NT2/D1 (cell line): Measurements from ENCODE around the gene TIGAR.
A peak's percentile ranks its signal among the peaks of the same experiment; 100 is the strongest.

Source experiments
- DNase-seq: peaks from one replicate; pipeline ENCODE4 v3.0.0-alpha.2; 2011; ENCODE audit warnings: low read depth, low spot score
- H3K27me3 ChIP-seq: 2 replicates; pipeline ENCODE4 v1.6.0; 2011; ENCODE audit warnings: mild to moderate bottlenecking; ENCODE audit not compliant: insufficient read length, insufficient read depth
- H3K36me3 ChIP-seq: 2 replicates; pipeline ENCODE4 v1.6.1; 2011; ENCODE audit warnings: mild to moderate bottlenecking, low read length, mixed read lengths; ENCODE audit not compliant: insufficient read depth, insufficient read length
- H3K4me1 ChIP-seq: 2 replicates; pipeline ENCODE4 v1.5.1; 2011; ENCODE audit not compliant: insufficient read depth, insufficient read length
- H3K4me3 ChIP-seq: 2 replicates; pipeline ENCODE4 v1.5.1; 2011; ENCODE audit warnings: low read depth; ENCODE audit not compliant: insufficient read length
- H3K9ac ChIP-seq: 2 replicates; pipeline ENCODE4 v1.6.0; 2011; ENCODE audit warnings: low read depth; ENCODE audit not compliant: insufficient read length
- H3K9me3 ChIP-seq: 2 replicates; pipeline ENCODE4 v1.5.1; 2011; ENCODE audit warnings: mild to moderate bottlenecking, low read length; ENCODE audit not compliant: insufficient read depth
- SUZ12 ChIP-seq: IDR thresholded peaks from 2 replicates; pipeline ENCODE4 v1.6.1; 2011; ENCODE audit not compliant: insufficient read length, insufficient read depth; ENCODE audit errors: extremely low read depth
- YY1 ChIP-seq: IDR thresholded peaks from 2 replicates; pipeline ENCODE4 v1.6.1; 2011; ENCODE audit not compliant: insufficient read length, insufficient read depth
- ZNF274 ChIP-seq: IDR thresholded peaks from 2 replicates; pipeline ENCODE4 v1.6.1; 2011; ENCODE audit warnings: mild to moderate bottlenecking, low read depth, low read length

The TIGAR gene

DNA sequence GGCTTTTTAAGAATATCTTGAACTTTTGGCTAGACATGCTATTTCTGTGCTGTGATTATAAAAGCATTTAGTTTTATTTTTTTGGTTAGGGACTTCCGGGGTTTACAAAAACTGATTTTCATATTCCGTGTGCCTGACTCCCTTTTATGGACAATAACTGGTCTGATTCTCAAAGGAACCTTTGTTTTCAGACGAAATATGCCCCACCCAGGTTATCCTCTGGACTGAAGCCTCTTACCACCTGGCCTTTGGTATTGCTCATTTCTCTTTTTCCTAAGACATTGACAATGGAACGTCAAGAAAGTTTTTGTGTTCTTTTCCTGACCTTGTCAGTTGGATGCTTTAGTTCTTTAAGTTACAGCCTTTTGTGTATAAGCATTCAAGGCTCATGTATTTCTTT, 10.8 kb downstream of the TIGAR start:
- H3K36me3 ChIP-seq, result peaks cover 75% of the 10 kb centered on the region
- no peak for DNase-seq
- TF ChIP-seq ZNF274 (no peak), SUZ12 (no peak), YY1 (no peak)
- H3K9me3 ChIP-seq, result no peaks in the 10 kb centered on the region
- no peak overlapping the region for H3K9ac ChIP-seq
- no peak overlapping the region for H3K4me3 ChIP-seq
- H3K4me1 ChIP-seq, result no peaks in the 10 kb centered on the region
- no peaks in the 10 kb centered on the region for H3K27me3 ChIP-seq

DNA sequence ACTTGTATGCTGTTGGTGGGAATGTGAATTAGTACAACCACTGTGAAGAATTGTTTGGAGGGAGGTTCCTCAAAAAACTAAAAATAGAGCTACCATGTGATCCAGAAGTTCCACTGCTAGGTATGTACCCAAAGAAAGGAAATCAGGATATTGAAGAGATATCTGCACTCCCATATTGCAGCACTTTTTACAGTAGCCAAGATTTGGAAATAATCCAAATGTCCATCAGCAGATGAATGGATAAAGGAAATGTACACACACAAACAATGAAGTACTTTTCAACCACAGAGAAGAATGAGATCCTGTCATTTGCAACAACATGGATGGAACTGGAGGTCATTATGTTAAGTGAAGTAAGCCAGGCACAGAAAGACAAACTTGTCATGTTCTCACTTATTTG, 25.9 kb downstream of the TIGAR start:
- TF ChIP-seq ZNF274, result no peak
- TF ChIP-seq YY1, result no peak
- no peak for TF ChIP-seq SUZ12
- H3K36me3 ChIP-seq, result peaks cover 50% of the 10 kb centered on the region
- H3K9ac ChIP-seq, result no peak overlapping the region
- no peaks in the 10 kb centered on the region for H3K27me3 ChIP-seq
- no peak overlapping the region for H3K4me3 ChIP-seq
- no peaks in the 10 kb centered on the region for H3K4me1 ChIP-seq
- no peaks in the 10 kb centered on the region for H3K9me3 ChIP-seq
- DNase-seq, result no peak

DNA sequence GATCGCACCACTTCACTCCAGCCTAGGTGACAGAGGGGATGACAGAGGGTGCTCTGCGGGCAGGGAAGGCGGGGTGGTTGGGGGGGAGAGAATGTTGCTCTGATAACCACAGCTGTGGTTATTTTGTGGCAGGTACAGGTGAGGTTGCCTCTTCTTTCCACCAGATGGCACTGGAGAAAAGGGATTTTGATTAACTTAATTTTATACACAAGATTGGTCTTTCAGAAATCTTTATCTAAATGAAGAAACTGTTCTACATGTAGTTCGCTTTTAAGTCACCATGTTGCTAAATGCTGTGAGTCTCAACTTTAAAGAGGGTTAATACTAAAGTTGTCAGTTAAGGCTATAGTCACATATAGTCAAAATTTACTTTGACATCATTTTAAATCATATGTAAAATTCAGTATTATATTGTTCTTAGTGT, 32.8 kb downstream of the TIGAR start:
- Histone ChIP-seq H3K9me3 (no peaks in the 10 kb centered on the region), H3K36me3 (peaks cover 63% of the 10 kb centered on the region), H3K9ac (no peak overlapping the region), H3K4me3 (no peak overlapping the region), H3K27me3 (no peaks in the 10 kb centered on the region), H3K4me1 (peaks cover 4% of the 10 kb centered on the region)
- TF ChIP-seq YY1 (no peak), SUZ12 (no peak), ZNF274 (no peak)
- DNase-seq, result peak; percentile 43

DNA sequence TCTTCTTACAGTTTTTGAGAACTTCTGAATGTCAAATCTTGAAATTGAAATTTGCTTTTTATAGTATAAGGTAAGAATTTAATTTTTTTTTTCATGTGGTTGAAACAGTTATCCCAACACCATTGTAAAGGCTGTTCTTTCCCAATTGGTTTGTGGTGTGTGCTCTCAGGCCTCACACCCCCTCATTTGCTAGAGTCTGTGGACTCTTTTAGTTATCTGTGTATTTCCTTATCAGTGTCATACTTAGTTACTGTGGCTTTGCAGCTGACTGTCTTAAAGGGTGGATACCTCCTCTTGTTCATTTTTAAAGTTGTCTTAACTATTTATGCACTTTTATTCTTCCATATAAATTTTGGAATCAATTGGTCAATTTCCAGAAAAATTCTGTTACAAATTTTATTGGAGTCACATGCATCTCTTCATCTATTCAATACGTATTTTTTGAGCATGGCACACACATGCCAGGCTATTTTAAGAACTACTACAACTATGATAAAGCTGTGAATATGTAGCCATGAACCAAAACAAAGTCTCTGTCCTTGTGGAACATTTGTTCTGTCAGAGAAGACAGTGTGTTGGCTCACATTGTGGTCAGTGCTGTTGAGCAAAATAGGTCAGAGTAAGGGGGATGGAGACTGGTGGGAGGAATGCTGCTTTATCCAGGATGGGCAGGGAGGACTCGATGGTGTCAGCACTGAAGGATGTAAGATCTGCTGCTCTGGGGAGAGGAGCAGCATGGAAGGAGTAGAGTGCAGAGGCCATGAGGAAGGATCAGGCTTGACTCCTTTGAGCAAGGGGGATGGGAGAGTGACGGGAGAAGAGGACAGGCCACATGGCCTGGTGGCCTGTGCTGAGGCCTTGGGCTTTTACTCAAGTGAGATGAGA, 34.4 kb downstream of the TIGAR start:
- Histone ChIP-seq H3K36me3 (peaks cover 49% of the 10 kb centered on the region), H3K4me1 (peaks cover 4% of the 10 kb centered on the region), H3K27me3 (no peaks in the 10 kb centered on the region), H3K9me3 (peaks cover 10% of the 10 kb centered on the region), H3K4me3 (no peak overlapping the region), H3K9ac (no peak overlapping the region)
- no peak for DNase-seq
- TF ChIP-seq SUZ12 (no peak), YY1 (no peak), ZNF274 (no peak)

DNA sequence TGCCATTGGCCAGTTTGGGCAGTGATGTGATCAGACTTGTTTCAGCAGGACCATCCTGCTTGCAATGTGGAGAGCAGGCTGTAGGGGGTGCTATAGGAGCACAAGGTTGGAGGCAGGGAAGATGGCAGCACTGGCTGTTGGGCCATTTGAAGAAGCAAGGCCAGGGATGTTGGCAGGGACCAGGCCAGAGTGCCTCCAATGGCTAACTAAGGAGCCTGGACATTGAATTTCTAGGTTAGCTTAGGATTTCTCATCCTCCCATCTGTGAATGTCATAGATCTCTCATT, 35.0 kb downstream of the TIGAR start:
- peaks cover 4% of the 10 kb centered on the region for H3K4me1 ChIP-seq
- DNase-seq, result peak; percentile 99
- TF ChIP-seq ZNF274 (no peak), YY1 (peak; percentile 57)
- peaks cover 43% of the 10 kb centered on the region for H3K36me3 ChIP-seq
- no peak overlapping the region for H3K4me3 ChIP-seq
- H3K9me3 ChIP-seq, result peaks cover 10% of the 10 kb centered on the region
- no peak overlapping the region for H3K9ac ChIP-seq
- no peaks in the 10 kb centered on the region for H3K27me3 ChIP-seq

DNA sequence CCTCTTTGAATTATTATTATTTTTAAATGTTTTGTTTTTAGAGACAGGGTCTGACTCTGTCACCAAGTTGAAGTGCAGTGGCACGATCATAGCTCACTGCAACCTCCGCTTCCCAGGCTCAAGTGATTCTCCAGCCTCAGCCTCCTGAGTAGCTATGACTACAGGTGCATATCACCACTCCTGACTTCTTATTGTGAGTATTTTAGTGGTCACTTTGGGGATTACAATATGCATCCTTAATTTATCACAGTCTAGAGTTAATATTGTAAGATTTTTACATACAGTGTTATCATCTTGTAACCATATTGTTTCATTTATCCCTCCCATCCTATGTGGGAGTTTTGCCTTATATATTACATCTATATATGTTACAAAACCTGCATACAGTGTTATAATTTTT, 45.1 kb downstream of the TIGAR start:
- no peaks in the 10 kb centered on the region for H3K36me3 ChIP-seq
- no peaks in the 10 kb centered on the region for H3K27me3 ChIP-seq
- no peak for DNase-seq
- no peaks in the 10 kb centered on the region for H3K9me3 ChIP-seq
- H3K4me1 ChIP-seq, result no peaks in the 10 kb centered on the region
- no peak overlapping the region for H3K4me3 ChIP-seq
- no peak for TF ChIP-seq YY1
- no peak for TF ChIP-seq SUZ12
- TF ChIP-seq ZNF274, result no peak
- H3K9ac ChIP-seq, result no peak overlapping the region

DNA sequence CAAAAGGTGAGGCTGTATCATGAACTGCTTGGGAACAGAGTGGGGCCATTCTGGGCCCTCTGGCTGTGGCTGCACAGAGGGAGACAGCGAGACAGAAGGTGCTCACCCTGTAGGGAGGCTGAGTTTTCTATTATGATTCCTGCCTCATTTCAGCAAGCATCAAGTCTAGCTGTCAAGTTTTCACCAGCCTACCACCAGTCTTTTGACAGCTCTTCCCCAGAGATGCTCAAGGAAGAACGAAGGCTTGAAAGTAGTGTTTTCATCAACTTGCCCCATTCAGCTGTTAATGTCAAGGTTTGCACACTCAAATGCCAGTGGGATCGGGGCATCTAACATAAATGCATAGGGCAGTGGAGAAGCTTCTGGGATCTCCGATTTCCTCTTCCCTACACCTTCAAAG, 48.5 kb downstream of the TIGAR start:
- Histone ChIP-seq H3K9me3 (no peaks in the 10 kb centered on the region), H3K4me1 (no peaks in the 10 kb centered on the region), H3K4me3 (no peak overlapping the region), H3K27me3 (no peaks in the 10 kb centered on the region), H3K36me3 (no peaks in the 10 kb centered on the region), H3K9ac (no peak overlapping the region)
- DNase-seq, result no peak
- TF ChIP-seq YY1 (no peak), ZNF274 (no peak), SUZ12 (no peak)
